Stimulated activated CD8-positive, alpha-beta memory T cell treated with anti-CD3 and anti-CD28 coated beads, Interleukin-7, amount 100 ng/mL, for 24 hours (primary cell): ENCODE measurements around the gene DDN.

Experiments used
- DNase-seq: peaks from one replicate; pipeline ENCODE4 v3.0.0-alpha.2; 2020; ENCODE audit warnings: low read depth

The DDN gene

GRCh38 chr12:49013428-49013827, 14.3 kb upstream of the DDN start:
- no peak for DNase-seq

DNA sequence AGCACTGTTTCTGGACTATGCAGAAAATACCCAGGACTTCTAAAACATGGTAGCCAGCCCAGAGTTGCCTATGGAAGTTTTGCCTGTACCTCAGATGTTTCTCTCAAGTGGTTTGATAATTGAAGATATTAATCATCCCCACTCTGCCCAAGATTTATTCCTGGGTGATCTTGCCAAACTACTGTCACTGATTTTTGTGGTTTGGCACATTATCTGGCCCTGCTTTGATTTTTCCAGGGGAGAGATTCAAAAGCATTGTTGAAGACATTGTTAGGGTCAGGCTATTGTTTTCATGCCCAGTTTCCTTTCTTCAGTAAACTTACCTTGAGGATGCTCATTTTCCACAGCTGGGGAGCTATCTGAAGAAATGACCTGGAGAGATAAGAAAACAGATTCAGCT, 13.6 kb upstream of the DDN start:
- DNase-seq, result no peak

DNA sequence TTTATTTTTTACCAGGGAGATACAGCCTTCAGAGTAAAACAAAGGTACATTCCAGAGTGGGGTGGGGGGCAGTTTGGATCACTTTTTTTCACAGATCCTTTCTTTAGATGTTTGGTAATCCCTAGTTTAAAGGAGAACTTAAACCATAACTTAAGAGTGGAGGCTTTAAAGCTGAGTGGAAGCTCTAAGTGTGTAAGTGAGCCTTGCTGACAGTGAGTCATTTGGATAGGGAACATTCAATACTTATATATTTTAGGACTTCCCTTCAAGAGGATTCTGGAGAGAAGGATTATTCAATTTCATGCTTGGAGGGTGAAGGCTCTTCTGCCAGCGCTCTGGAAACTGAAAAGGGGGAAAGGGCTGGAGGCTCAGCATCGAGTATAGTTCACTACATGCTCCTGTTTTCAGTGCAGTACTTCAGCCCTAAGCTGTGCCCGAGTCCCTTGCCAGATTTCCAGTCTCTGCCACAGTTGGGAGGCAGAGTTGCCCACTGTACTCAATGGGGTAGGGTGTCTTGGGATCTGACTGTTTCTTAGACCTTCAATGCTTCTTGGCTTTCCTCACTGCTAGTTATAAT, 11.0 kb upstream of the DDN start:
- DNase-seq, result no peak

DNA sequence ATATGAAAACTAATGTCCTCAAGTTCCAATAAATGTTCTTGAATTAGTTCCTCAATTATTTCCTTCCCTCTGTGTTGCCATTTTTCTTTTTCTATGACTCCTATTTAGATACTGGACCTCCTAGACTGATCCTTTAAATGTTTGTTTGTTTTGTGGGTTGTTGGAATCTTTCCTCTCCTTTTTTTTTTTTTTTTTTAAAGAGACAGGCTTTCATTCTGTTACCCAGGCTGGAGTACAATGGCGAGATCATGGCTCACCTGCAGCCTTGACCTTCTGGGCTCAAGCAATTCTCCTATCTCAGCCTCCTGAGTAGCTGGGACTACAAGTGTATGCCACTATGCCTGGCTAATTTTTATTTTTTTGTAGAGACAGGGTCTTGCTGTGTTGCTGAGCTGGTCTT, 9.8 kb upstream of the DDN start:
- DNase-seq, result no peak

DNA sequence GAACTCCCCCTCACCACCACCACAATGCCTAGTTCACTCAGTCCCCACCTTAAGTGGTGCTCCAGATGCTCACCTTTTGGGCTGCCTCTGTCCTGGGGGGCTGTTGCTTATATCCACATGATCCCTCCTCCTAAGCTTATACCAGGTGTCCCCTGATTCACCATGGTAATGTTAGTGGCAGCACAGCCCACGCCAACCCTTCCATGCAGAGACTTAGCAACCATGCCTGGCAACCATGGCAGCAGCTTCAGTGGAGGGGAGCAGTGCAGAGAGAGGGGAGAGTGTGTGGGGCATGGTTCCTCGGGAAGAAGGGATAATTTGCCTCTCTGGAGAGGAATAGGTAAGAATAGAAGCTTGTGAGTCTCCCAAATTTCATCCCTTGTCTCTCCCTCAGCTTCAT, 1.2 kb upstream of the DDN start:
- no peak for DNase-seq

- no peak for DNase-seq
These were observed 450 bp downstream of the DDN start for GRCh38 chr12:48998497-48999353.

- DNase-seq, result no peak
These were observed 1.3 kb downstream of the DDN start for GRCh38 chr12:48997719-48998496.

- DNase-seq, result no peak
These were observed 2.1 kb downstream of the DDN start for GRCh38 chr12:48996794-48997718.

DNA sequence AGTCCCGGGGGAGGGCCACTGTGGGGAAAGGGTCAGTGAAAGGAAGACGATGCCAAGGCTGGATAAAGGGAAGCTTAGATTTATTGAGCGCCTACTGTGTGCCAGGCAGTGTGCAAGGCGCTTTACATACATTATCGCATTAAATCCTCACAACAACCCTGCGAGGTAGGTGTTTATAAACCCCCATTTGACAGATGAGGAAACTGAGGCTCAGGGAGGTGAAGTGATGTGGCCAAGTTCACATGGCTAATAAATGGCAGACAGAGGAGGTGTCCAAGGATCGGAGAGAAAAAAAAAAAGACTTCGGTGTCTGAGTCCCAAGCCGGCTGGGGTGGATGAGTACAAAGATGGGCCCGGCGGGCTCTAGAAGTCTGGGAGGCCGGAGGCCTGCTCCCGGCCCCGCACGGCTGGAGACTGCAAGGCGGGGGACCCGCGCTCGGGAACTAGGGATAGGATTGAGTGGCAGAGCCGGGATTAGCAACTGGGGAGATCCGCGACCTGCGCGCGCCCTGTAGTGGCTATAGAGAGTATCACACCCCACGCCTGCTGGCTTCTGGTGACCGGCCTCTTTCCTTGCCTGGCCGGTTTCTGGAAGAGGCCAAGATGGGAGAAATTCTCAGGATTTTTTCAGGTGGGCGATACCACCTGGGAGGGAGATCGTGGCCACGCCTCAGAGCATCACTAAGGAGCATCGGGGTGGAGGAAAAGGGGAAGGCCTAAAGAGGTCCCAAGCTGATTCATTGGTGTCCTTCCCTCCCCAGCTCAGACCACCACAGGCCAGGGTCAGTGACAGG, 3.9 kb downstream of the DDN start:
- DNase-seq, result no peak

GRCh38 chr12:48994224-48995085, 4.7 kb downstream of the DDN start:
- DNase-seq, result no peak

- no peak for DNase-seq
These were observed 5.4 kb downstream of the DDN start for GRCh38 chr12:48993787-48994186.

DNA sequence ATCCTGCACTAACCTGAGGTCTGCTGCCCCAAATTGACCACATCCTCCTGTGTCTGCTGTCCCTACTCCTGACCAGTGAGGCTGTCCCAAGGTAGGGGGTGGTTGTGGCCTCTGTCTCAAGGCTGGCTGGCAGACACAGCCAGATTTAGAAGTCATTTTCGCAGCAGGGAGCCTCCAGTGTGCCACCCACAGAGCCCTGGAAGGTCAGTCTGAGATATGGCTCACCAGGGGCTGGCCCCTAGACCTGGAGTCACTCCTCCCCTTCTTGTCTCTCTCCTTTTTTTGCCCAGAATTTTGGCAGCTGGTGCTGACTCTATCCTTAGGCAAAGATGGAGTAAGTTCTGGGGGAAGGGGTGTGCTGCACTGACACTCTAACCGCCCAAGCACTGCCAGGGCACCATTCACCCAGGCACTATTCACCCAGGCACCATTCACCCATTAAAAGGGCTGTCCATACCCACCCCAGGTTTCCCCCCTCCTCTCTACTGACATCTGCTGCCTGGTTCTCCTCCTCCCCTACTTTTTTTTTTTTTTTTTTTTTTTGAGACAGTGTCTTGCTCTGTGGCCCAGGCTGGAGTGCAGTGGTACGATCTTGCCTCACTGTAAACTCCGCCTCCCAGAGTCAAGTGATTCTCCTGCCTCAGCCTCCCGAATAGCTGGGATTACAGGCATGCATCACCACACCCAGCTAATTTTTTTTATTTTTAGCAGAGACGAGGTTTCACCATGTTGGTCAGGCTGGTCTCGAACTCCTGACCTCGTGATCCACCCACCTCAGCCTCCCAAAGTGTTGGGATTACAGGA, 7.7 kb downstream of the DDN start:
- no peak for DNase-seq

DNA sequence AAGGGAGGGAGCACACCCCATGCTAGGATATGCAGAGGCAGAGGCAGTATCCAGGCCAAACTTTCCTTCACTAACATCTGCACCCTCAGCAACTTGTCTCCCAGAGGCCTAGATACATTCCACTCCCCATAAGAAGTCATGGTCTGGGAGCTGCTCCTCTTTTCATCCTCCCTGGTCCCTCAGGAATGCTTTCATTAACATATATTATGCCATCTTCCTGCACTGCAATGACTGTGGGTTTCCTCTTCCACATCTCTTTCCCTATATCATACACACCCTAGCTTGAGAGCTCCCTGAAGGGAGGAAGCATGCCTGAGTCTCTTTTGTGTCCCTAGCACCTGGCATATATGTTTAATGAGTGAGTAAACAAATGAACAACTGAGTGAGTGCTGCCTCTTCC, 8.6 kb downstream of the DDN start:
- no peak for DNase-seq

DNA sequence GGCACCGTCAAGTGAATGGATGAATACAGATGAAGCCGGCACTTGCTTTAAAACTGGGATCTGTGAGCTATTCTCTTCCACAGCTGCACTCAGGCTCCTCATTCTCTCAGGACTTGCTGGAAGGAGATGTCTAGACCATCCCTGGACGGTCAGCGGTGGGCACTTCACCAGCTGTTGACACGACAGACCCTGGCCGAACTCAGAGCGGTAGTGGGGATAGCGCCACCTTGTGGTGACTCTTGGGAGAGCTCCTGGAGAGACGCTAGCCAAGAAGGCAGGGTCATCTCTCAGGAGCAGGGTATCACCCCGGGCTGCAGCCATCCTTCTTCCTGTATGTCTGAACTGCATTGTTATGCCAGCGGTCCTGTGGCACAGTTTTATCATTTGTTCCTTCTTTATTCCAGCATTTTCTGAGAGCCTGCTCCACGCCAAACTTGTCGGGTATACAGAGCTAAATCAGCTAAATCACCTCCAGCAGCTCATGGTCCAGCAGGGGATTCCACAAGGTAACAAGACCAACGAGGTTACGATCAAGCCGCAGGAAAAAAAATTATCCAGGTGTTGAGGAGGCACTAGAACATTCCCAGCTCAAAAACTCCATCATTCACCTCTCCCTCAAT, 11.0 kb downstream of the DDN start:
- DNase-seq, result peak; percentile 66

DNA sequence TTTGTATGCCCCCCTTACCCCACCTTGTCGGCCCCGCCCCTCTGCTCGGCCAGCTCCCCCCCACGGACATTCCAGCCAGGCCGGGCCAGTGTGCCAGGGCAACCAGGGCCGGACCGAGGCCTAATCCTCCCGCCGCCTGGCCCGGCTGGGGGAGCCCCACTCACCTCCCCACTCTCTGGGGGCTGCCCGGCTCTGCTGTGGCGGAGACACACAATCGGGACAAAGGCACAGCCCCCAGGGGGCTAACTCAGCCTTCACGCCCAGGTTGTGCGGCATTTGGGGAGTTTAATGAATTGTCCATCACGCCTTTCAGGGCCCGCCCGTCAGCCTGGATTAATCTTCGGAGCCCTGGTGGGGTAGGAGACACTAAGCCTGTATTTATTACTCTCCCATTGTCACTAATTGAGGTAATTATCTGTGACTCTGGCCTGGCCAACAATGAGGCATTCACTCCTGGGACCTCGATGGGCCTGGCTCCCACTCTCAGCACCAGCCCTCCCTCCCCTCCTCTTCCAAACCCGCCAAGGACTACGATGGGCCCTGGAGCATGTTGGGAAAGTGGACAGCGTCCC, 12.4 kb downstream of the DDN start:
- DNase-seq, result no peak

GRCh38 chr12:48985901-48986300, 13.3 kb downstream of the DDN start:
- no peak for DNase-seq

- no peak for DNase-seq
These were observed 13.7 kb downstream of the DDN start for GRCh38 chr12:48985475-48985897.

DNA sequence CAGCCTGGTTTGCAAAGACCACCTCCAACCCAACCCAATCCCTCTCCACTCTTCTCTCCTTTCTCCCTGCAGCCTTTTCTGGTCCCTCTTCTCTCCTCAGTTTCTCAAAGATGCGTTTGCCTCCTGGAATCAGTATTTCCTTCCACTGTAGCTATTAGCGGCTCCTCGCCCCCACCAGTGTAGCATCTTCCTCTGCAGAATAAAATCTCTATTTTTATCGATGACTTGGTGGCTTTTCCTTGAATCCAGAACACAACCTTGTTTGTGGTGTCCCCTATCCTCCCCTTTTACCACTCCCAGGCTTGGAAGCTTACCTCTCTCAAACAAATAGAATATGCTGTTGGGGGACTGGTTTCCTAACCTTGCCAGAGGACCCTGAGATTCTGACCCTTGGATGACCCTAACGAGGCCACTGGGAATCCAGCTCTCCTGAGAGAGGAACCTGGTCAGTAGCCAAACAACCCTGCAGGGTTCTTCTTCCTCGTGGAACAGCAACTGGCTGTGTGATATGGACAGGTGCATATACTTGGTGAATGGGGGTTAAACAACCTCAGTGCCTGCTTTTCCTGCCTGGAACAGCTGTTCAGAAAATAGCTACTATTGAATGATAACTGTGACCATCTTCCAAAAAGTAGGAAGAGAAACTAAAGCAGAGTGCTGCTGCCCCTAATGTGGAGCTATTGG, 16.6 kb downstream of the DDN start:
- no peak for DNase-seq
